Neuronal stem cell (in vitro differentiated cells): Measurements from ENCODE around the gene ARHGEF4.
A peak's percentile ranks its signal among the peaks of the same experiment; 100 is the strongest.

ENCODE experiments used
- DNase-seq: peaks from one replicate; pipeline ENCODE4 v3.0.0-alpha.2; 2013; ENCODE audit warnings: low spot score
- H2AFZ ChIP-seq: one replicate; pipeline ENCODE4 v1.6.1; 2013; ENCODE audit warnings: mild to moderate bottlenecking, low read length, inconsistent platforms
- H2AK5ac ChIP-seq: 2 replicates; pipeline ENCODE4 v1.6.1; 2013; ENCODE audit warnings: low read depth, mild to moderate bottlenecking, inconsistent platforms, low read length, moderate library complexity, mixed read lengths
- H2BK120ac ChIP-seq: 2 replicates; pipeline ENCODE4 v1.6.1; 2013; ENCODE audit warnings: low read depth, mild to moderate bottlenecking, inconsistent platforms, low read length, moderate library complexity, mixed read lengths
- H2BK12ac ChIP-seq: one replicate; pipeline ENCODE4 v1.6.1; 2013; ENCODE audit warnings: low read length, inconsistent platforms
- H2BK15ac ChIP-seq: 2 replicates; pipeline ENCODE4 v1.6.1; 2013; ENCODE audit warnings: mild to moderate bottlenecking, low read length, inconsistent platforms, mixed read lengths
- H2BK5ac ChIP-seq: one replicate; pipeline ENCODE4 v1.6.1; 2013; ENCODE audit warnings: inconsistent platforms, mild to moderate bottlenecking, low read length, moderate library complexity
- H3K14ac ChIP-seq: one replicate; pipeline ENCODE4 v1.6.1; 2013; ENCODE audit warnings: low read length, inconsistent platforms
- H3K18ac ChIP-seq: 2 replicates; pipeline ENCODE4 v1.6.1; 2013; ENCODE audit warnings: low read length, inconsistent platforms
- H3K23ac ChIP-seq: 2 replicates; pipeline ENCODE4 v1.6.1; 2013; ENCODE audit warnings: low read depth, mild to moderate bottlenecking, mixed read lengths, low read length, inconsistent platforms; ENCODE audit not compliant: poor library complexity
- H3K27ac ChIP-seq: replicated peaks from 3 replicates; pipeline ENCODE4 v1.5.1; 2013; ENCODE audit warnings: low read length, inconsistent platforms
- H3K27me3 ChIP-seq, 3 experiments: 2 replicates each; pipeline ENCODE4 v1.6.1; 2013; ENCODE audit warnings: low read length in 3 of 3, mild to moderate bottlenecking in 2 of 3, inconsistent platforms in 1 of 3, low read depth in 1 of 3, mixed read lengths in 1 of 3, moderate library complexity in 1 of 3; ENCODE audit not compliant: control insufficient read depth in 3 of 3, insufficient read depth in 3 of 3
- H3K36me3 ChIP-seq, 2 donors: replicated peaks in 1 of 2; 2 replicates each; pipeline ENCODE4 v1.6.1; 2013; ENCODE audit warnings: low read length in 2 of 2; ENCODE audit not compliant: control insufficient read depth in 2 of 2, insufficient read depth in 2 of 2
- H3K4ac ChIP-seq: 2 replicates; pipeline ENCODE4 v1.6.1; 2013; ENCODE audit warnings: inconsistent platforms, mild to moderate bottlenecking, low read length, moderate library complexity
- H3K4me1 ChIP-seq, 2 donors: 1 replicate in 1 of 2; 2 replicates in 1 of 2; pipeline ENCODE4 v1.6.1; 2013; ENCODE audit warnings: low read length in 2 of 2, low read depth in 1 of 2; ENCODE audit not compliant: control insufficient read depth in 2 of 2, insufficient read depth in 1 of 2
- H3K4me2 ChIP-seq: one replicate; pipeline ENCODE4 v1.6.1; 2013; ENCODE audit warnings: mild to moderate bottlenecking, low read length, inconsistent platforms; ENCODE audit not compliant: insufficient read depth, poor library complexity, severe bottlenecking
- H3K4me3 ChIP-seq, 2 donors: 2 replicates each; pipeline ENCODE4 v1.5.1; 2013; ENCODE audit warnings: low read length in 2 of 2, mild to moderate bottlenecking in 2 of 2, inconsistent platforms in 1 of 2, moderate library complexity in 1 of 2
- H3K79me1 ChIP-seq: one replicate; pipeline ENCODE4 v1.6.1; 2013; ENCODE audit warnings: low read depth, mild to moderate bottlenecking, inconsistent platforms, low read length, moderate library complexity
- H3K9ac ChIP-seq: one replicate; pipeline ENCODE4 v1.6.1; 2013; ENCODE audit warnings: mild to moderate bottlenecking, low read depth, low read length, inconsistent platforms; ENCODE audit not compliant: poor library complexity
- H3K9me3 ChIP-seq, 2 donors: replicated peaks in 1 of 2; 2 replicates each; pipeline versions ENCODE3 to v1.6.1; 2013; ENCODE audit warnings: low read length in 2 of 2, mild to moderate bottlenecking in 2 of 2, inconsistent platforms in 1 of 2, low read depth in 1 of 2, mixed read lengths in 1 of 2, moderate library complexity in 1 of 2; ENCODE audit not compliant: control insufficient read depth in 2 of 2, insufficient read depth in 1 of 2
- H4K8ac ChIP-seq: one replicate; pipeline ENCODE4 v1.6.1; 2013; ENCODE audit warnings: low read depth, mild to moderate bottlenecking, inconsistent platforms, low read length, moderate library complexity
- H4K91ac ChIP-seq: one replicate; pipeline ENCODE4 v1.6.1; 2013; ENCODE audit warnings: low read length, low read depth, mild to moderate bottlenecking, inconsistent platforms; ENCODE audit not compliant: poor library complexity
- WGBS, 2 donors: extraction: QIAGEN DNeasy Blood & Tissue Kit; methylation state at CpG; one replicate each; pipeline ENCODE4 v1.1.7; 2013; ENCODE audit warnings: missing lambda C conversion rate in 2 of 2, mixed read lengths in 1 of 2; ENCODE audit not compliant: insufficient read length in 2 of 2, insufficient replicate concordance in 1 of 2; ENCODE audit errors: extremely low coverage in 2 of 2; 5-methylcytosine and 5-hydroxymethylcytosine counted together

ARHGEF4 gene

DNA sequence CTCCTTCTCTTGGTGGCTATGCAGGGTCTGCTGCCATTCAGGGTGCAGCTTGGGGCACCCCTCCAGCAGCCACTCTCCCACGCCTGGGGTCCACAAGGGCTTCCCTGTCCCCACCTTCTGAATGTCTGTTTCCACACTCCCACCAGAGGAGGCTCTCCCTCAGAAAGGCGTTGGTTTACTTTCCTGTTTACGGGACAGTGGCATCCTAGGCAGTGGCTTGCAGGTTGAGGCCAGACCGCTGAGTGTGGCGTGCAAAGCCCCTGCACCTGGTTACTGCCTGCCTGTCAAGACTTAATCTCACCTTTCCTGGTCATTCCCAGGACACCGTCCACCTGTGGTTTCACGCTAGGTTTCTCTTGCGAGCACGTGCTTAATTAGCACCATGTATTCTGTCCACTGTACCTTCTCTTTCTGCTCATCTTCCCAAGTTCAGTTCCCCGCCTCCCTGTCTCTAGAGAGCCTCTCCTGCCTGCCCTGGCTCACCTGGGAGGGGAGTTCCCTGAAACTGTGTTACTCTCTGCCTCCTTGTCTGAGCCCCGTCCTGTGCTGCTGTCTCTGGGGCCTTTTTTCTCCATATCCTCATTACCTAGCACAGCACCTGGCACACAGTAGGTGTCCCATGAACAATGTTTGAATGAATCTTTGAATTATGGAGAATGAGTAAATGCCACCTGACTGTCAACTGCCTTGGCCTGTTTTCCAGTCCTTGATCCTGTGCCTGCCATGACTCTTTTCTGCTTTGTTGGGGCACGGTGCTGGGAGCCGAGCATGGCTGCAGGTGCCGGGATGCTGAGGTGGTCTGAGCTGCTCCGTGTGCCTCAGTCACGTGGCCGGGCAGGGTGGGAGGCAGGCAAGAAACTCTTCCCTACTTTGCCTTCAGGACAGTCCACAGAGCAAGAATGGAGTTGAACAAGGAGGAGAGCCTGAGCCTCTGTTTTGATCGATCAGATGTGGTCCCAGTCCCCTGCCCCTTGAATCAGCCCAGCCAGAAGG is 56.4 kb downstream of the ARHGEF4 start:
- Histone ChIP-seq H2BK120ac (no peak overlapping the region), H3K23ac (peak overlapping the region; percentile 37), H3K9ac (no peak overlapping the region), H3K4ac (no peak overlapping the region), H4K91ac (no peak overlapping the region), H2BK12ac (no peak overlapping the region), H3K36me3 (no peaks in the 10 kb centered on the region), H4K8ac (no peak overlapping the region), H3K79me1 (no peaks in the 10 kb centered on the region), H3K27me3 (peaks cover 0 to 7% (median 0%) of the 10 kb centered on the region in 3 experiments), H2AK5ac (no peak overlapping the region), H3K14ac (peak overlapping the region; percentile 83), H2BK5ac (peak overlapping the region; percentile 14), H2BK15ac (no peak overlapping the region), H3K9me3 (no peaks in the 10 kb centered on the region), H3K27ac (no peak overlapping the region), H2AFZ (no peak overlapping the region), H3K4me1 (peaks cover 0 to 9% of the 10 kb centered on the region in 2 donors), H3K4me2 (no peak overlapping the region), H3K4me3 (no peak overlapping the region), H3K18ac (no peak overlapping the region)
- no CpG with 5 or more reads among the region's 18 CpGs for WGBS, 2 donors
- no peak for DNase-seq

DNA sequence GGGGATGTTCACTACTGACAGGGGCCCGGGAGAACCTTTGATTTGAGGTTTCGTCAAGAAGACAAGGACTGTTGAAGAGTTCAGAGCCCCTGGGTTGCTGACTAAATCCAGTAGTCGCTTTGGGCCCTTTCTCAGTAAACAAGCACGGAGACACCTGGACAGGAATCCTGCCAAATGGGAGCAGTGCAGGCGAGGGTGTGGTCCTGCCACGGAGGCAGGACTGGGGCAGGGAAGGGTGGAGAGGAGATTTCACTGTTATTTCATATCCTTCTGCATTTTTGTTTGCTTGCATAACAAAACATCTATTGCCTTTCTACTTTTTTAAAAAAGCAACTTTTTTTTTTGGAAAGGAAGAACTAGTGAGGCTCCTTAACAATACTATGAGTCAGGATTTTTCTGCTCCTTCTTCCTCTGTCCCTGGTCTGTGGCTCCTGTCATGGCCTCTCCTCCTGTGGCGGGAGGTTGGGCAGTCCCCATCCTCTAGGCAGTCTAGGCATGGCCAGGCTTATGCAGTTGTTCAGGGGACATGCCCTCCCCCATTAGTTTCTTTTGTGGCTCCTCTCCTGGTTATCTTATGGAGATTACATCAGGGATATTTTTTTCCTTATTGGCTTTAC is 57.7 kb downstream of the ARHGEF4 start:
- no peak overlapping the region for H3K4ac ChIP-seq
- H3K14ac ChIP-seq: no peak overlapping the region
- no peak overlapping the region for H3K23ac ChIP-seq
- H3K4me3 ChIP-seq: no peak overlapping the region
- H3K9me3 ChIP-seq: no peaks in the 10 kb centered on the region
- no CpG with 5 or more reads among the region's 7 CpGs for WGBS, 2 donors
- H3K27me3 ChIP-seq: peaks cover 0 to 21% (median 0%) of the 10 kb centered on the region in 3 experiments
- no peak overlapping the region for H3K4me2 ChIP-seq
- no peak overlapping the region for H2AFZ ChIP-seq
- no peak overlapping the region for H3K27ac ChIP-seq
- no peak overlapping the region for H3K18ac ChIP-seq
- H3K36me3 ChIP-seq: no peaks in the 10 kb centered on the region
- no peak overlapping the region for H3K9ac ChIP-seq
- no peak overlapping the region for H4K91ac ChIP-seq
- no peak overlapping the region for H2AK5ac ChIP-seq
- H2BK5ac ChIP-seq: no peak overlapping the region
- no peak overlapping the region for H2BK12ac ChIP-seq
- no peak overlapping the region for H2BK15ac ChIP-seq
- no peak overlapping the region for H4K8ac ChIP-seq
- no peaks in the 10 kb centered on the region for H3K79me1 ChIP-seq
- H2BK120ac ChIP-seq: no peak overlapping the region
- peaks cover 0 to 9% of the 10 kb centered on the region in 2 donors for H3K4me1 ChIP-seq
- DNase-seq: no peak

DNA sequence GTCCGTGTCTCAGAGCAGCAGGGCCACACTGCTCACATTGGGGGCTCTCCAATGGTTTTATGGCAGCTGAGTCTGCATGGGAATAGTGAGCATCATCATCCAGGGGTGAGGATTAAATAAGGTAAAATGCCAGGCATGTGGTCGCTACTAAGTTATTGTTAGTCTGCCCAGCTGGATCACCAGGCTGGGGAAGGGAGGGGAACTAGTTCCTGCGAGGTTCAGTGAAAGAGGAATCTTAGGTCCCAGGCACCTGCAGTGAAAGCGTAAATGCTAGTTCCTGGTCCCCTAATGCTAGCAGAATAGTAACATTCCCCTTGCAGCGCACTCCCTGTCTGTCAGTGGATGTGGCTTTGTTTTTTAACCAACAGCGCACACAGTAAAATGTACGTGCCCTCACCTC is 60.1 kb downstream of the ARHGEF4 start:
- no peak overlapping the region for H4K91ac ChIP-seq
- H3K79me1 ChIP-seq: no peaks in the 10 kb centered on the region
- WGBS, 2 donors: no CpG with 5 or more reads among the region's 7 CpGs
- H3K27me3 ChIP-seq: peaks cover 0 to 23% (median 0%) of the 10 kb centered on the region in 3 experiments
- no peak overlapping the region for H3K4me2 ChIP-seq
- H2BK120ac ChIP-seq: no peak overlapping the region
- peak overlapping the region; percentile 38 for H3K4ac ChIP-seq
- H3K18ac ChIP-seq: no peak overlapping the region
- H2BK15ac ChIP-seq: no peak overlapping the region
- H2BK5ac ChIP-seq: no peak overlapping the region
- H3K23ac ChIP-seq: no peak overlapping the region
- DNase-seq: no peak
- H2AK5ac ChIP-seq: no peak overlapping the region
- no peaks in the 10 kb centered on the region for H3K9me3 ChIP-seq
- H3K4me1 ChIP-seq: peaks cover 0 to 15% of the 10 kb centered on the region in 2 donors
- H3K4me3 ChIP-seq: no peak overlapping the region
- no peak overlapping the region for H4K8ac ChIP-seq
- H3K27ac ChIP-seq: no peak overlapping the region
- H2BK12ac ChIP-seq: no peak overlapping the region
- no peak overlapping the region for H3K14ac ChIP-seq
- H3K9ac ChIP-seq: no peak overlapping the region
- no peak overlapping the region for H2AFZ ChIP-seq
- no peaks in the 10 kb centered on the region for H3K36me3 ChIP-seq

DNA sequence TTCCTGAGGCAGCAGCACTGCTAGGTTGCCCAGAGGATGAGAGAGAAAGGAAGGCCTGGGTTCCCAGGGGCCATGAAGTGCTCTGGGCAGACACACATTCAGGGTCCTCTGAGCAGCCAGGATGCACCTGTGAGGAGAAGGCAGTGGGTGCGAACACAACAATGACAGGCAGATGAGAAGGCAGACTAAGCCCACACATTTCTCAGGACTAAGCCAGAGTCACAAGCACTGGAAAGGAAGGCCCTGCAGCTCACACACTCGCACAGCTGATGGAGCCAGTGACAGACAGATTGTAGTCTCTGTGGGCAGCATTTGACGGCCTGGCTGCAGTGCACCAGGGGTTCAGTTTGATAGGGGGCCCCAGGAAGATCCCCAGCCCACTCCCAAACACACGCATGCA is 61.8 kb downstream of the ARHGEF4 start:
- DNase-seq: no peak
- Histone ChIP-seq H3K14ac (no peak overlapping the region), H2BK12ac (no peak overlapping the region), H3K79me1 (no peaks in the 10 kb centered on the region), H3K9ac (no peak overlapping the region), H4K91ac (no peak overlapping the region), H3K36me3 (no peaks in the 10 kb centered on the region), H4K8ac (no peak overlapping the region), H3K23ac (no peak overlapping the region), H3K4me1 (peaks cover 0 to 15% of the 10 kb centered on the region in 2 donors), H2BK5ac (no peak overlapping the region), H2AK5ac (no peak overlapping the region), H3K18ac (no peak overlapping the region), H3K27ac (no peak overlapping the region), H3K27me3 (peaks cover 0 to 23% (median 0%) of the 10 kb centered on the region in 3 experiments), H2AFZ (no peak overlapping the region), H3K9me3 (no peaks in the 10 kb centered on the region), H3K4me3 (no peak overlapping the region), H2BK15ac (no peak overlapping the region), H2BK120ac (no peak overlapping the region), H3K4ac (no peak overlapping the region), H3K4me2 (no peak overlapping the region)
- WGBS, 2 donors: no CpG with 5 or more reads among the region's 4 CpGs
